ENCODE measurements around the gene CYP27C1. TPM values are rescaled to one million over a fixed set of nuclear protein-coding genes. Genes with fewer than 3 reads are reported as not detected.
"Not testable (repeated sequence)": the region's sequence is repeated elsewhere in the genome, so short reads cannot be mapped to it uniquely, and the experiment has no call there.

Gene CYP27C1
- total RNA-seq, 1 donor from 2014 or later, result not detected

DNA sequence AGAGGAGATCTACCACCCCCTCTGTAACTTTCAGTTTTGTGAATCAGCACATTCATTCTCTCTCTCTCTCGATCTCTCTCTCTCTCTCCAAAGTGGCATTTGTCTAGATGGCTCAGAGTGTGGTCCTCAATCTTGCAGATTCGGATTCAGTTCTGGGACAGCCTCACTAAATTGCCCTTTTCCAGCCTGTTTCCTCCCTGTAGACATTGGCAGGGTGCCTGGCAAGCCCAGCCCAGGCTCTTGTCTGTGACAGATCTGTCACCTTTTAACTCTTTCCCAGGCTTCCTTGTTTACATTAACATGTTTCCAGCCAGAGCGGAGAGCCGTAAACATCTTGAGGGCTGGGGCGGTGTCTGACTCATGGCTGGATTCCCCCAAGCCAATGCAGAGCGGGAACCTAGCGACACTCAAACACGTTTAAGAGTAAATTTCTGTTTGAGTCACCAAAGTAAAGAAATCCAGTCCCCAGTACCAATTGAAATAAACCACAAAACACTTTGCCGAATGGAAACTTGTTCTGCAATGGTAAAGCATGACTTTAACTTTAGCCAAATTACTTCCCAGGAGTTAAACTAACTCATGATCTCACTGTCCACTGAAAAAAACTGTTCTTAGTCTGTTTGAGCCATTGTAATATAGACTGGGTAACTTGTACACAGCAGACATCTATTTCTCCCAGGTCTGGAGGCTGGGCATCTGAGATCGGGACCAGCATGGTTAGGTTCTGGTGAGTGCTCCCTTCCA, 6.6 kb upstream of the CYP27C1 start:
- ATAC-seq (peak; percentile 96 to 98), DNase-seq (peak; percentile 85)
- intact Hi-C loops (cut with DNase I), result no loop called here
- no peaks in the 10 kb centered on the region for H3K36me3 ChIP-seq
- H3K4me3 ChIP-seq, result no peak overlapping the region
- peaks cover 21% of the 10 kb centered on the region for H3K27me3 ChIP-seq (ENCODE audit: low read depth)
- H3K4me1 ChIP-seq, result peaks cover 12% of the 10 kb centered on the region
- no peak for TF ChIP-seq CTCF (IDR thresholded peaks at IDR 0.05)
- peak overlapping the region; percentile 41 for H3K27ac ChIP-seq
- no peaks in the 10 kb centered on the region for H3K9me3 ChIP-seq

DNA sequence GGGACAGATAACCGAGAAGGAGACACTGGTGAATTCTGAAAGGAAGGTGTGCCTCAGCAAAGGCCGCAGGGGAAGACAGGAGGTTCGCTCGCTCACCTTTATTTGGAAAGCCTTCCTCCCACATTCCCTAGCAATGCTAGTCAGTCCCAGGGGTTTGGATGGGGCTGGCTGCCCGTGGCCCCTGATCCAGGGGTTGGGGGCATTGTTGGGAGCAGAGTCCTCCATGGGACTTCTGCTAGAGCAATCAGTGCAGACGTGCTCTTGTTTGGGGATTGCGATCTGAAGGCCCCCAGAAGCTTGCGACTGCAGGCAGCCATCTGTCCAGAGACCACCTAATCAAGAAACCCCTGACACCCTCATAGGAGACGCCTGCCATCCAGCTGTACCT, 6.0 kb upstream of the CYP27C1 start:
- Histone ChIP-seq H3K9me3 (no peaks in the 10 kb centered on the region), H3K36me3 (no peaks in the 10 kb centered on the region), H3K27me3 (ENCODE audit: low read depth) (peaks cover 27% of the 10 kb centered on the region), H3K4me3 (no peak overlapping the region), H3K4me1 (peaks cover 12% of the 10 kb centered on the region), H3K27ac (no peak overlapping the region)
- DNase-seq (no peak), ATAC-seq (no peak)
- TF ChIP-seq CTCF (IDR thresholded peaks at IDR 0.05), result no peak
- intact Hi-C loops (cut with DNase I), result no loop called here

GRCh38 chr2:127225186-127225960, 5.3 kb upstream of the CYP27C1 start:
- no peak overlapping the region for H3K4me3 ChIP-seq
- no peak overlapping the region for H3K27ac ChIP-seq
- DNase-seq (no peak), ATAC-seq (no peak)
- no peak for TF ChIP-seq CTCF (IDR thresholded peaks at IDR 0.05)
- no peaks in the 10 kb centered on the region for H3K9me3 ChIP-seq
- H3K4me1 ChIP-seq, result peaks cover 12% of the 10 kb centered on the region
- intact Hi-C loops (cut with DNase I), result no loop called here
- no peaks in the 10 kb centered on the region for H3K36me3 ChIP-seq
- peaks cover 31% of the 10 kb centered on the region for H3K27me3 ChIP-seq (ENCODE audit: low read depth)

- Histone ChIP-seq H3K27me3 (ENCODE audit: low read depth) (peaks cover 39% of the 10 kb centered on the region), H3K4me1 (peaks cover 19% of the 10 kb centered on the region)
- H3K27ac ChIP-seq; H3K4me3 ChIP-seq; DNase-seq; intact Hi-C loops (cut with DNase I); H3K36me3 ChIP-seq; ATAC-seq; H3K9me3 ChIP-seq: not testable (repeated sequence)
These were observed 4.0 kb upstream of the CYP27C1 start for GRCh38 chr2:127224135-127224534.

DNA sequence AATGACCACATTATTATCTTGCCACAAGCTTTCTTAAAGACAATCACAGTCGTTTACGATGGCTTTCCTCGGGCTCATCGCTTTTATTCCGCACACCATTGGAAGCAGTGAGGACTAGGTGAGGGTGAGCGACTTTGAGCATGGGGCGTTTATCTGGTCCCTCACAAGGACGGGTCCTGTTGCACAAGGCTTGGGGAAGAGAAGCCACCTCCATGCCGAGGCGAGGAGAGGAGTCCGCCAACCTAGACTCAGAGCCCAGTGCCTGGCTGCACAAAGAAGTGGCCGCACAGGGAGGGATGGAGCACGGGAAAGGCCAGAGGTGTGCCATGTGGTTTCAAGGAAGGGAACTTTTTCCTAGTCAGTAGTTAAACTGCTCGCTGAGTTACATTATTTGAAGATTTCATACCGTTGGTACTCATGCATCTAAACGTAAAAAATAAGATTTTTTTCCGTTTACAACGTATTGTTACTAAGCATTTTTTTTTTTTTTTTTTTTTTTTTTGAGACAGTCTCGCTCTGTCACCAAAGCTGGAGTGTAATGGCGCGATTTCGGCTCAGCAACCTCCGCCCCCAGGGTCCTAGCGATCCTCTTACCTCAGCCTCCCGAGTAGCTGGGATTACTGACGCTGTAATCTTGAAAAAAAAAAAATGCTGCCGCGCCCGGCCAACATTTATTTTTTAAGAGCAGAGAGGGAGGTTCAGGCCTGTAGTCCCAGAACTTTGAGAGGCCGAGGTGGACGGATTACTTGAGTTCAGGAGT, 849 bp upstream of the CYP27C1 start:
- TF ChIP-seq CTCF (IDR thresholded peaks at IDR 0.05), result no peak
- no peaks in the 10 kb centered on the region for H3K9me3 ChIP-seq
- DNase-seq (no peak), ATAC-seq (no peak)
- intact Hi-C loops (cut with DNase I), result no loop called here
- peaks cover 16% of the 10 kb centered on the region for H3K4me1 ChIP-seq
- peaks cover 61% of the 10 kb centered on the region for H3K27me3 ChIP-seq (ENCODE audit: low read depth)
- no peaks in the 10 kb centered on the region for H3K36me3 ChIP-seq
- H3K4me3 ChIP-seq, result no peak overlapping the region
- no peak overlapping the region for H3K27ac ChIP-seq

Data from lower lobe of right lung (tissue), 2 donors.